Endothelial cell (in vitro differentiated cells): ENCODE data around the gene CHAF1B. TPM values are rescaled to one million over a fixed set of nuclear protein-coding genes. Genes with fewer than 3 reads are reported as not detected.
A peak's percentile ranks its signal among the peaks of the same experiment; 100 is the strongest.

ENCODE experiments used
- DNase-seq: peaks from one replicate; pipeline ENCODE4 v3.0.0; 2021; ENCODE audit warnings: low spot score
- H3K27ac Mint-ChIP-seq: one replicate; pipeline ENCODE4 v1.8.0; 2021; ENCODE audit warnings: mixed read lengths, inconsistent platforms; ENCODE audit not compliant: unreplicated experiment
- H3K27me3 Mint-ChIP-seq: one replicate; pipeline ENCODE4 v1.8.0; 2021; ENCODE audit warnings: mild to moderate bottlenecking, moderate library complexity, mixed read lengths, inconsistent platforms; ENCODE audit not compliant: unreplicated experiment
- H3K36me3 Mint-ChIP-seq: one replicate; pipeline ENCODE4 v1.8.0; 2021; ENCODE audit warnings: mild to moderate bottlenecking, low read depth, mixed read lengths, inconsistent platforms; ENCODE audit not compliant: unreplicated experiment
- H3K4me1 Mint-ChIP-seq: one replicate; pipeline ENCODE4 v1.8.0; 2021; ENCODE audit warnings: mild to moderate bottlenecking, mixed read lengths, inconsistent platforms; ENCODE audit not compliant: unreplicated experiment
- H3K4me3 Mint-ChIP-seq: one replicate; pipeline ENCODE4 v1.8.0; 2021; ENCODE audit warnings: mild to moderate bottlenecking, mixed read lengths, inconsistent platforms; ENCODE audit not compliant: unreplicated experiment
- H3K9me3 Mint-ChIP-seq: one replicate; pipeline ENCODE4 v1.8.0; 2021; ENCODE audit warnings: mixed read lengths, inconsistent platforms; ENCODE audit not compliant: unreplicated experiment
- total RNA-seq: library from RNA; stranded (reverse); fragmentation: NEBNext Ultra II Directional; extraction: Animal tissue kit (Norgen Biotek cat#: 25700); gene quantifications from one replicate; pipeline ENCODE4 v1.2.1, GENCODE V29; 2021; ENCODE audit not compliant: unreplicated experiment
- TF ChIP-seq, protein P1 (sequence below): fragments of 200-600 bp; sonication (generic); IDR thresholded peaks from one replicate; pipeline ENCODE4 v1.5.0; 2021; ENCODE audit warnings: antibody characterized with exemption; ENCODE audit not compliant: unreplicated experiment

Gene CHAF1B
- total RNA-seq, 1 donor from 2014 or later: 6.2 TPM

DNA sequence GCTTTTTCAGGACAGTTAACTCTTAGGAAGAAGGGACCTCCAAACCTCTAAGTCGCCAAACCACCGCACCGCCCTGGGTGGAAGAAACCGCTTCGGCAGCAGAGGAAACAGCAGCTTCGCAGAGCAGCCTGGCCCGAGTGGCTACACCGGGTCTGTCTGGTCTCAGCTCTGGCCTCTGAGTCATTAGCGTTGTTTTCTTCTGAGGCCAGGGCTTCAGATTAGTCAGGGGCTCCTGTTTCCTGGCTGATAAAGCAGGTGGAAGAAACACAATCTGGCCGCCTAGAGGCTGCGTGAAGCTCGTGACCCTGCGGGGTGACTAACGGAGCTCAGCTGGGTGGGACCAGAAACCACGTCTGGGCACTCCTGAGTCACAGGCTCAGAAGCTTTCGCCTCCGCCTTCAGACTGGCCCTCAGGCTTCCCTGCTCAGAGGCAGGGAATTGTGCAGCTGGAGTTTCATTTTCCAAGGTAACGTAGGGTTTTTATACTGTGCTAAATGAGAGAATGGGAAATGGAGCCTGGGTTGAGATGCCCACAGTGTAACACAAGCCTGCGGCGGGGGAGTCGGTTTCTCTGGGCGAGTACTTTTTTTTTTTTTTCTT lies 44.9 kb downstream of the CHAF1B start:
- TF ChIP-seq, protein P1, sequence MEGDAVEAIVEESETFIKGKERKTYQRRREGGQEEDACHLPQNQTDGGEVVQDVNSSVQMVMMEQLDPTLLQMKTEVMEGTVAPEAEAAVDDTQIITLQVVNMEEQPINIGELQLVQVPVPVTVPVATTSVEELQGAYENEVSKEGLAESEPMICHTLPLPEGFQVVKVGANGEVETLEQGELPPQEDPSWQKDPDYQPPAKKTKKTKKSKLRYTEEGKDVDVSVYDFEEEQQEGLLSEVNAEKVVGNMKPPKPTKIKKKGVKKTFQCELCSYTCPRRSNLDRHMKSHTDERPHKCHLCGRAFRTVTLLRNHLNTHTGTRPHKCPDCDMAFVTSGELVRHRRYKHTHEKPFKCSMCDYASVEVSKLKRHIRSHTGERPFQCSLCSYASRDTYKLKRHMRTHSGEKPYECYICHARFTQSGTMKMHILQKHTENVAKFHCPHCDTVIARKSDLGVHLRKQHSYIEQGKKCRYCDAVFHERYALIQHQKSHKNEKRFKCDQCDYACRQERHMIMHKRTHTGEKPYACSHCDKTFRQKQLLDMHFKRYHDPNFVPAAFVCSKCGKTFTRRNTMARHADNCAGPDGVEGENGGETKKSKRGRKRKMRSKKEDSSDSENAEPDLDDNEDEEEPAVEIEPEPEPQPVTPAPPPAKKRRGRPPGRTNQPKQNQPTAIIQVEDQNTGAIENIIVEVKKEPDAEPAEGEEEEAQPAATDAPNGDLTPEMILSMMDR: peak; percentile 16
- H3K36me3 Mint-ChIP-seq: no peaks in the 10 kb centered on the region
- H3K4me3 Mint-ChIP-seq: peak overlapping the region; percentile 77
- H3K27me3 Mint-ChIP-seq: peaks cover 16% of the 10 kb centered on the region
- DNase-seq: peak; percentile 84
- H3K4me1 Mint-ChIP-seq: peaks cover 32% of the 10 kb centered on the region
- H3K27ac Mint-ChIP-seq: peak overlapping the region; percentile 99
- no peaks in the 10 kb centered on the region for H3K9me3 Mint-ChIP-seq

DNA sequence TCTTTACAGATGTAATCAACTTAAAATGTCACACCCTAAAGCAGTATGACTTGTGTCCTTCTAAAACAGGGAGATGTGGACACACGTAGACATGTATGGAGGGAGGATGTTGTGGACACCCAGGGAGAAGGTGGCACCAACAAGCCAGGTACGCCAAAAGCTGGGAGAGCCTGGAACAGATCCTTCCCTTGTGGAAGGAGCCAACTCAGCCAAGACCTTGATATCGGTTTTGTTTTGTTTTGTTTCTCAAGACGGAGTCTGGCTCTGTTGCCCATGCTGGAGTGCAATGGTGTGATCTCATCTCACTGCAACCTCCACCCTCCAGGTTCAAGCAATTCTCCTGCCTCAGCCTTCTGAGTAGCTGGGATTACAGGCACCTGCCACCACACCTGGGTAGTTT lies 45.6 kb downstream of the CHAF1B start:
- H3K4me1 Mint-ChIP-seq: peaks cover 32% of the 10 kb centered on the region
- H3K4me3 Mint-ChIP-seq: no peak overlapping the region
- H3K9me3 Mint-ChIP-seq: no peaks in the 10 kb centered on the region
- DNase-seq: no peak
- H3K27ac Mint-ChIP-seq: peak overlapping the region; percentile 99
- H3K27me3 Mint-ChIP-seq: peaks cover 16% of the 10 kb centered on the region
- H3K36me3 Mint-ChIP-seq: no peaks in the 10 kb centered on the region
- TF ChIP-seq, protein P1: no peak

DNA sequence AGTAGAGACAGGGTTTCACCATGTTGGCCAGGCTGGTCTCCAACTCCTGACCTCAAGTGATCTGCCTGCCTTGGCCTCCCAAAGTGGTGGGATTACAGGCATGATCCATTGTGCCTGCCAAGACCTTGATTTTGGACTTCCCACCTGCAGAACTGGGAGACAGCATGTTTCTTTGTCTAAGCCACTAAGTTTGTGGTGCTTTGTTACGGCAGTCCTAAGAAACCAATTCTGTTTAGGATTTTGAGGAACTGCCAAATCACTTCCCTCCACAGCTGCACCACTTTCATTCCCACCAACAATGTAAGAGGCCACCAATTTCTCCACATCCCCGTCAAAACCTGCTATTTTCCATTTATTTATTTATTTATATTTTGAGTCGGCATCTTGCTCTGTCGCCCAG lies 46.1 kb downstream of the CHAF1B start:
- DNase-seq: no peak
- peaks cover 16% of the 10 kb centered on the region for H3K27me3 Mint-ChIP-seq
- H3K27ac Mint-ChIP-seq: peak overlapping the region; percentile 36
- H3K36me3 Mint-ChIP-seq: no peaks in the 10 kb centered on the region
- TF ChIP-seq, protein P1: no peak
- peaks cover 32% of the 10 kb centered on the region for H3K4me1 Mint-ChIP-seq
- H3K4me3 Mint-ChIP-seq: no peak overlapping the region
- no peaks in the 10 kb centered on the region for H3K9me3 Mint-ChIP-seq

DNA sequence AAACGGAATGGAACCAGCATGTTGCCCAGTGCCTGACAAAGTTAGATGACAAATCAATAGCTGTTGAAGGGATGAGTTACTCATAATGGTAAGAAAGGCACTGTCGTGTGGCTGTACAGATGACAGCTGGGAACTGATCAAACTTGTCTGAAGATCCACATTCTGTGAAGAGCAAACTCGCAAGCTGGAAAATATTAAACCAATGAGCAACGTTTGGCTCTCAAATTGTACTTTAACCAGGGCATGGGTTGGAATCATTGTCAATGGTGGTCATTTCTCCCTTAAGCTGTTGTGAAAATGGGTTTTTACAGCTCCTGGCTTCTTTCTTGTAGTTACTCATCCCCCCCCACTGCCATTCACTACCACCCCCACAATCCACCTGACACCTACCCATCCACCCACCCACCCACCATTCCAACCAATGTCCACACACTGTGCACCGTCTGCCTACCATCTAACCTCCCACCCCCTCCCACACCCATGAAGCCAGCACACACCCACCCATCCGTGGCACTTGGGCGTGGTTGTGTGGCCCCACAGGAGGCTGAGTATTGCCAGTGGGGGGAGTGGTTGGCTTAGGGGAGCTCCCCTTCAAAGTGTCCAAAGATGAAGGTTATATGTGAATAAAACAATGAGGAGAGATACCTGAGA lies 48.0 kb downstream of the CHAF1B start:
- TF ChIP-seq, protein P1: no peak

DNA sequence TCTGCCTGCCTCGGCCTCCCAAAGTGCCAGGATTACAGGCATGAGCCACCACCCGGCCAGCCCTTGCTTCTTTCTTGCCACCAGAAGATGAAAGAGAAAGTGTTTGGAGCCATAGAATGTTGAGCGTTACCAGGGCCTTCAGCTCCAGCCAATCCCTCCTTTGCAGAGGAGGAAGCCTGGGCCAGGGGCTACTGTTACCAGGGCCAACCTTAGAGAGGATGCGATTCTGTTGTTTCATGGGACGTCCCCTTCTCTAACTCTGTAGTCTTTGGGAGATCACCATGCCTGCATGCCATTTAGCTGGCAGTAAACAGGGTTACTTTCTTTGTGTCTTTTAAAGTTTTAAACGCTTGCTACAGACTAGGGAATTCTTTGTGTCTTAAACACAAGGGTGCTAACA lies 49.0 kb downstream of the CHAF1B start:
- Mint-ChIP-seq H3K27ac (peak overlapping the region; percentile 42), H3K9me3 (no peaks in the 10 kb centered on the region), H3K4me3 (no peak overlapping the region), H3K27me3 (peaks cover 8% of the 10 kb centered on the region), H3K4me1 (peaks cover 24% of the 10 kb centered on the region), H3K36me3 (no peaks in the 10 kb centered on the region)
- TF ChIP-seq, protein P1: no peak
- DNase-seq: no peak

More for the DNA sequence above, 48.0 kb downstream of the CHAF1B start:
- Mint-ChIP-seq H3K27me3 (peaks cover 16% of the 10 kb centered on the region), H3K27ac (no peak overlapping the region), H3K4me1 (peaks cover 32% of the 10 kb centered on the region), H3K36me3 (no peaks in the 10 kb centered on the region), H3K4me3 (no peak overlapping the region), H3K9me3 (no peaks in the 10 kb centered on the region)
- DNase-seq: no peak
